Medulla oblongata (tissue), 1 donor: ENCODE measurements around the gene CDRT4.

Source experiments
- DNase-seq: peaks from one replicate; pipeline ENCODE4 v3.0.0-alpha.2; 2015; ENCODE audit errors: extremely low spot score

The CDRT4 gene

DNA sequence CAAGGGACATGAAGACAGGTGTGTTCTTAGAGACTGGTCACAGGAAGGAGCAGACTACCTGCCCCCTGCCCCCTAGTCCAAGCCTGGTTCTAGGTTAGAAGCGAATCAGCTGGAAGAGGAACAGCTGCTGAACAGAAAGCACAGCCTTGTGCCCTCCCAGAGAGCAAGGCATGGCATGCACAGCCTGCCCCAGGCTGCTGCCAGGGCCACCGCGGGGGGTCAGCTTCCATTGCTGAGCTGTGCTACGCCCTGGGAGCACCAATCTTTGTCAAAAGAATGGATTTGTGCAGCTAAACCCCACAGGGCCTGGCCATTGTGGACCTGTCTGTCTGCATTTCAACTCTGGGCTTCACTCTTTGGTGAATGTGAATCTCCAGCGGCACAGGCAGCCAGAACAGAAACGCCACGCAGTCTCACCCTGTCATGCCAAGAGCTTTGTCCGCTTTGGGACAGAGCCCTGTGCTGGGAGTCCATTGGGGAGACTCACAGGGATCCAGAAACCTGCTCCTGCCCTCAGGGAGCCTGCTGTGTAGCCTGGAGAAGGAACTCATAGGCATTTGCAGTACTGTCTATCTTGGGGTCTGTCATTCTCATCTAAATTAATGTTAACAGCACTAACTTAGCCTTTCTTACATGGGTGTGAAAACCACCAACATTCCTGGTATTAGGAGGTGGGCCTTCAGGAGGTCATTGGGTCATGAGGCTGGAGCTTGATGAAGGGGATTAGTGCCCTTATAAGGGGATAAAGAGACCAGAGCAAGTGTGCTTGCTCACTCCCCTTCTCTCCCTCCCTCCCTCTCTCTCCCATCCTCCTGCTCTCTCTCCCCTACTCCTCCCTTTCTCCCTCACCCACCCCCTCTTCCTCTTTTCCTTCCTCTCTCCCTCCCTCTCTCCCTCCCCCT is 25.6 kb upstream of the CDRT4 start:
- no peak for DNase-seq

DNA sequence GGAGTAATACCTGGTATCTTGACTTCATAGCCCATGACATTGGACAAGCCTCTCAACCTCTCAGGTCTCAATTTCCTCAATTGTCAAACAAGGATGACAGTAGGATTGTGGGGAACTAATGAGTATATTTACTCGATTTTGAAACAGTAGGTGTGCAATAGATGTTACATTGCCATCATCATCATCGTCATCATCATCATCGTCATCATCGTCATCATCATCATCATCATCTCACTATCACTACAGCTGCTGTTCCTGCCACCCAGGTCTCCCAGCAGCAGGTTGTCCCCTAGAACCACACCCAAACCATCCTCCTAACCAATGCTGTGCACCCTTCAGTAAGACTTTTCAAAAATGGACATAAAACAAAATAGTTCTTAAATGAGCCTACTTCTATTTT is 24.8 kb upstream of the CDRT4 start:
- no peak for DNase-seq

DNA sequence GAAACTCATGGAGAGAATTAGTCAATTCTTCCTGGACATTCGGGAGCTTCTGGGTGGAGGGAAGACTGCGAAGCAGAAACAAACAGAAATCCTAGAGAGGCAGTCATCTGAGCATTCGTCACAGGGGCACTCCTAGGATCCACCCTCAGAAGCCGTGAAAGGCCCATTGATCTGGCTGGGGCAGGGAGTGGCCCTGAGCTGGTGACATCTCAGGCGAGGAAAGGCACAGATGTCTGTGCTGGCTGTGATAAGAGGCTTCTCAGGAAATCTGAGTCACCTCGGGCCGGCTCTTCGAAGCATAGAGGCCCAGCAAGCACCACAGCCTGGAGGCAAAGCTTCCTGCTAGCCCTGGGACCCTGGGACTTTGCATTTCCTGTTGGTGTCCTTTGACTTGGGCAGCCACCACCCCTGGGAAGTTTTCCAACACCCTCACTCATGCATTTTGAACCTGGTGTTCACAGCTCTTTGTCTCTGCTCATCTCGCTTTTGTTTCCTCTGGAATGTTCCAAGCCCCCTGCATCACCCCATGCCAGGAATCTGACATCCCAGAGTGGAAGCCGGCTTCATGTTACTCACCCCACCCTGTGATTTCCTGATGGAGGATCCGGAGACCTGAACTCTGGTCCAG is 23.3 kb upstream of the CDRT4 start:
- peak; percentile 89 for DNase-seq

DNA sequence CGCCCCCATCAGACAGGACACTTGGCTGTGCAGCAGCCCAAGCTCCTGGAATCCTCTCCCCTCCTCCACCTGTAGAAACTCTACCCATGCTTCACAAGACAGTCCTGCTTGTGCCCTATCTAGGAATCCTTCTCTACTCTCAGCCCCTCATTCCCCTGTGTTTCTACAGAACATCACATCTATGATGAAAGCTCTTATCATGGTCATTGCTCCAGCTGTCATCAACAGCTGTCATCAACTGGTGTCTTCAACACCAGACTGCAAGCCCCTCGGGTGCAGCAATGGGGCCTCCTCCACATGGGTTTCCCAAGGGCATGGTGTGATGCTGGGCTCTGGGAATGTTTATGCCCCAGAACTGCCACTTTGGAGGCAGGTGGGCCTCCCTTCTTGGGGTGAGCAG is 21.1 kb upstream of the CDRT4 start:
- DNase-seq, result no peak

DNA sequence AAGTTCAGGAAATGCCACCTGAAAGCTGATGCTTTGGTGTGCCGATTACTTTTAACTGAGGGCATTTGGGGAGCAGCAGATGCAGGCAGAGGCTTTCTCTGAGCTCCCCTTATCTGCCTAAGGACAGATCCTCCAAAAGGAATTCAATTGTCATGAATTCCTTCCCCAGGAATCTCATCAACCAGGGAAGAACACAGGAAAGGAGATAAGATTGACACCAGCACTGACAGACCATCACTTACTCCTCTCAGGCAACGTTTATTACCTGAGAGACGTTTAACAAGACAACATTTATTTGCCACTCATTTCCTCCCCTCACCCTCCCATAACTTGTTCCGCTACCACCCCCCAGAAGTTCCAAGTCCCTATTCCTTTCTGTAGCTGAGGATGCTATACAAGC is 17.6 kb upstream of the CDRT4 start:
- no peak for DNase-seq

DNA sequence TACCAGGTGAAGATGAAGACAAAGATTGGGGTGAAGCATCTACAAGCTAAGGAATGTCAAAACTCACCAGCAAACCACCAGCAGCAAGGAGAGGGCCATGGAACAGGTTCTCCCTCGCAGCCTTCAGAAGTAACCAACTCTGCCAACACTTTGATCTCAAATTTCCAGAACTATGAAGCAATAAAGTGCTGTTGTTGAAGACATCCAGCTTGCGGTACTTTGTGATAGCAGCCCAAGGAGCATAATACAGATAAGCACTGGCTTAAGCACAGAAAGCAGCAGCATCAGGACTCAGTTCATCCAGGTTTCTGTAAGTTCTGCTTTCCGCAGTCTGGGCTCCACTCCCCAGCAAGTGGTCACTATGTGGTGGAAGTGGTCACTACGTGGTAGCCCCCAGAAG is 16.0 kb upstream of the CDRT4 start:
- DNase-seq, result no peak

DNA sequence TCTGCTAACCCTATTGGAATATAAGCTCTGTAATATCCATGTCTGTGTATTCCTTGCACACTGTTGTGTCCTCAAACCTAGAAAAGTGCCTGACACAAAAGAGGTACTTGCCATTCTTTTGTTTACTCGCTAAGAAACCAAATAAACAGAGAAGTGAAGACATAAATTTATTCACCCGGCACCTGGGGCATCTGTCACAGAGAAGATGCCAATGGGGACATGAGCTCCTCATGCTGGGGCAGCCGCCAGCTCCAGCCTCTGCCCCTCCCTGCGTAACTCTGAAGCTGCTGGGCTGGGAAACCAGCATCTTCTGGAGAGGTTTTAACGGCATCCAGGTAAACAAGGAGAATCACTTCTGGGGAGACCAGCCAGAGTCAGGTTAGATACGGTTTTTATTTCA is 15.1 kb upstream of the CDRT4 start:
- no peak for DNase-seq

DNA sequence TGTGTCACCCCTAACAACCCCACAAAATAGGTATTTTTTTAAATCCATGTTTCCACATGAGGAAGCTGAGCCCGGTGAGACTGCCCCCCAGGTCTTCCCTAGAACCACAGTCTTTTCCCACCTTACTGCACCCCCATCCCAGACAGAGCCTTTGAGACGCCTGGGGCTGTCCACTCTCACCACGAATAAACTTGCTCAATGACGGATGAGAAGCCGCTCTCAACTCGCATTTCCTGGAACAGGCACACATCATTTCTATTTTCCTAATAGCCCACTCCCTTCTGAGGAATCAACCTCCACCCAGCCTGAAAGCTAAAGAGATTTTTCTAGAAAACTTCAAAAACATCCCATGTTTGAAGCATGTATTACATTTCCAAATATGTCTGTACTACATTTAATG is 14.1 kb upstream of the CDRT4 start:
- no peak for DNase-seq

DNA sequence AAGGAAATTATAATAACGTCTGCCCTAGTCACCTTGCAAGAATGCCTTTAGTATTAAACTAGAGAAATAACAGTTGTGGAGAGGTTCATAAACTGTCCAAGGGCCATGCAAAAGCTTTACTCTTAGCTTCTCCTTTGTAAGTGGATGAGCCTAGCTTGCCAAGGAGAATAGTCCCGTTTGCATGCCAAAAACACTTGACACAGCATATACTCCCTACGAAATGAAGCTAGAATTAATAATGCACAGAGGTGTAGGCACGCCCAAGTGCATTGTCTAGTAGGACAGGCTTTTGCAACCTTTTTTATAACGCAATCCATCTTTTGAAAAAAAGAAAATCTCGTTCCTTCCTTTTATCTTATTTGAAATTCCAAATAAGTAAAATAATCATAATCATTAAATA is 12.8 kb upstream of the CDRT4 start:
- DNase-seq, result no peak

DNA sequence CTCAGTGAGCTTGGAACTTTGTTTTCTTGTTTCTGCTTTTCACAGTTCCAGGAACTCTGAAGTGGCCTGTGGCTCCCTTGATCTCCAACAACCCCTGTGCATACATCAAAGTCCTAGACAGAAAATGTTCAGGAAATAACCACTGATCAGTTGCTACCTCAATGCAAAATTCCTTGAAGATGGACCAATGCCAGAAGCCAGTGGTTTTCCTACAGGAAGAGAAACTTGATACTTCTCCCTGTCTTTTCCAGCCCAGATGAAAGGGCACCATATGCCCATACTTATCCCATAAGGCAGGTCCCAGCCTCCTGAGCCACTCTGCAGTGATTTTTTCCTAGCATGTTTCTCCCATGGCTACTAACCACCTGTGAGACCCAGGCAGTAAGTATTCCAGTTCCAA is 12.3 kb upstream of the CDRT4 start:
- no peak for DNase-seq

DNA sequence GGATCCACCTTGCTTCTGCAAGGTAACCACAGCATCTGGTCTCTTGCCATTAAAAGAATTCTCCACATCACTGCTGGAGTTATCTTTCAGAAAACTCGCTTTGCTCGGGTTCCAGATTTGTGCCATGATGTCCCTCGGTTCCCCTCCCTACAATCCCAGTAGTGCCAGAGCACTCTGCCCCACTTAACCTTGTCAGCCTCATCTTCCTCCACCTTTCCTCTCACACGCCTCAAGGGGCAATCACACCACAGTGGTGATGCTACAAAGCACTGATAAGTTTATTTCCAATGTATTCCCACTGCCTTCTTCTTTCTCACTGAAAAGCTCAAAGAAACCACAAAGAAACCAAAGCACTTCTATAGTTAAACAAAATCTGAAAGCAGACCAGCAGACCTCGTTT is 11.4 kb upstream of the CDRT4 start:
- no peak for DNase-seq

DNA sequence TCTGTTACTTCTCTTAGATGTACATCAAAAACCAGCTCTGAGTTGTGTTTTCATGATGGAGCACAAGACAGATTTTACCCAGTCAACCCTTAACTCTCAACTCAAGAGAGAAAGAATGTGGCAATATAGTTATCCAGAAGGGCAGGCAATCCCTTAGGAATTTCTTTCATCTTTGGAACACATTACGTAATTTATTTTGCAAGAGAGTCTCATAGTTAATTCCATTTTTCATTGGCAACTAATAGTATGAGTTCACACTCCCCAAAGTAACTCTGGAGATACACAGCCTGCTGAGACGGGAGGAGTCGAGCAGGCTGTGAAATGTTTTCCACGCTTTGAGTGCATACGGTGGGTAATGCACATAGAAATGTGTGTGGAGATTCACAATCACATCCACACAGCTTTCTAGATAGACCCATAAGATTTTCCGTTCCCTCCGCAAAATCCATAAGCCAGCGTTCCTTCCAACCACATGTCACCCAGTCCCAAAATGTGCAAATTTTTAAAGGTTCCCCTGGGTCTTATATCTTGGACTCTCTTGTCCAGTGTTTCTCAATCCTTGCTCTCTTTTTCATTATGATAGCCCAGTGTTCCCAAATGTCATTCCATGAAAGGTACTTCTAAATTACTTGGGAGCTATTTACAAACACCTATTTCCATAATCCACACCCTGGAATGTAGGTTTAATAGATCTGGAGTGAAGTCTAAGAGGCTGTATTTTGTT is 8.4 kb upstream of the CDRT4 start:
- no peak for DNase-seq

DNA sequence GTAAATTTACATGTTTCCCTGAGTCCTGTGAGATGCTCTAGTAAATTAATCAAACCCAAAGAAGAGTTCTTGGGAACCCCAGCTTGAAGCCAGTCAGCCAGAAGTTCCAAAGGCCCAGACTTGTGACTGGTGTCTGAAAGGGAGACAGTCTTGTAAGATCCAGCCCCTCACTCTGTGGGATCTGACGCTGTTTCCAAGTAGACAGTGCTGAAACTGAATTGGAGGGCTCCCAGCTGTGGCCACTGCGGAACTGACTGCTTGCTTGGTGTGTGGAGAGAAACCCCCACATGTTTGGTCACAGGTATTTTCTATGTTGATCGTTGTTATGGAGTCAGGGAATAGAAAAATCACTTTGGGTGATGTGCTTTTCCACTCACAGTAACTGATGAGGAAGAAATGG is 5.5 kb upstream of the CDRT4 start:
- no peak for DNase-seq

DNA sequence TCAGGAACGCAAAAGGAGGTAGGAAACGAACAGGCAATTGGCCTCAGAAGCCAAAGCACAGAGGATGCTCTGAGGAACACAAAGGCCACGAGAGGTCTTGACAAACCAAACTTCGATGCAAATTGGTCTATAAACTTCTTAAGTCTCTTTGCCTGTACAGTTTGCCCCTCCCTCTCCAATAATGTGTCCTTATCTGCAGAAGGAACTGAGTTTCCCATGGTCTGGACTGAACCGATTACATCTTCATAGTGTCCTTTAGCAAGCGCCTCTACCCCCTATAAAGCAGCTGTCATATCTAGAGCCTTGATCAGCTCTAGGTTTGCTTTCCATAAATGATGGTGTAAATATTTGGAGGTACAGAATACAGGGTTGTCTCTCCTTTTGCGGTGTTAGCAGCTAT is 3.1 kb upstream of the CDRT4 start:
- no peak for DNase-seq

DNA sequence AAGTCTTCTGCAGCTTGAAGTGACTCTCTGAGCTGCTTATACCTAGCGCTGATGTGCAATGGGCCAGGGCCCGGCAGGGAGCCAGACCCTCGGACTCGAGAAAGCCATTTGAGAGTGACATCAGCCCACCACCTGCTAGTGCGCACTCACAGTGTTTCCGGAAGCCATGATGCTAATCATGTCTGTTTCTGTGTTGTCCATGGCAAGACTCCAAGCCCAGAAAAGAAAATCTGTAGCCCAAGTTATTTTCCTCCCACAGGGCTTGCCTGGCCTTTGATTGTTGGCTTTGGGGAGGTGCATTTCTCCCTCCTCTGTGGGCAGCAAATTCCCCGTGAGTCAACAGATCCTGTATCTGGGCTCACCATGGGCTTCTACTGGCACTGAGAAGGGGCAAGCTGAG is 1.8 kb upstream of the CDRT4 start:
- DNase-seq, result no peak

DNA sequence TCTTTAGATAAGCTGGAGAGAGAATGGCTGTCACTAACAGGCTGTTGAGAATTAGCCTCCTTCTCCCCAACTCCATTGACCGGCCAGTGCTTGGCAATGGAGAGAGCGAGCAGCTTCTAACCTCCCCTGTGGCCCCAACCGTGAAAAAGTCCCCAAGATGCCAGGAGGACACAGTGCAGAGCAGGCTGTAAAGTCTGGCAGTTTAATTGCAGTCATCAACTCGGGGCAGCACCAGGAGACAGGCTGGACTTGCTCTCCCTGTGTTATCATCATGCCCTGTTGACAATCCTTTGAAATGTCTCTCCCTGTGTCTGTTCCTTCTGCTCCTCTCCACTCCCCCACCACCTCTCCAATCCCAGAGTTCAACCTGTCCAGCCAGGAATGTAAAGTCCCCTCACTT is 705 bp upstream of the CDRT4 start:
- DNase-seq, result no peak

DNA sequence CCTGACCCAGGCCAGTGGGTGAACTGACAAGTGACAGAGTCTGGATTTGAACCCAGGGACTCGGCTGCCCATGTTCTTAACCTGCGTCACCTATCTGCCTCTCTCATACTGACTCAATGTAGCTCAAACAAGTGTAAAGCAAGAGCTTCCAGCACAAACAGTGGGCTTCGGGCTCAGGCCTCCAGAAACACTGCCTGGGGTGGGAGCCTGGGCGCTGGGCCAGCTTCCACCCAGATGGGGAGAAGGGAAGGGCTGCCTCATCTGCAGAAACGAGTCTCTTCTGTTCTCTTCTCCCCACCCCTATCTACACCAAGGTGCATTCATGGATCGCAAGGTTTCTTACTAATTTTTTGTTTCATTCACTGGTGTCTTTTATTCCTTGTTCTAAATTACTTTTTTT is 1.3 kb downstream of the CDRT4 start:
- no peak for DNase-seq

DNA sequence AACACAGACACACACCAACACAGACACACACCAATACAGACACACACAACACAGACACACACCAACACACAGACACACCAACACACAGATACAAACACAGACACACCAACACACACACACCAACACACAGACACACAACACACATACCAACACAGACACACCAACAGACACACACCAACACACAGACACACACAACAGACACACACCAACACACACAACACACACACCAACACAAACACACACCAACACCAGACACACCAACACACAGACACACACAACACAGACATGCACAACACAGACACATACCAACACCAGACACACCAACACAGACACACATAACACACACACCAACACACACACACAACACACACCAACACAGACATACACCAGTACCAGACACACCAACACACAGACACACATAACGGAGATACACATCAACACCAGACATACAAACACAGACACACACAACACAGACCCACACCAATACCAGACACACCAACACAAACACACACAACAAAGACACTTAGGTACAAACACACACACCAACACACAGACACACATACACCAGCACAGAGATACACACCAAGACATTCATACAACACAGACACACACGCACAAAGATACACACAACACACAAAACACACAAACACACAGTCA is 2.2 kb downstream of the CDRT4 start:
- DNase-seq, result no peak

DNA sequence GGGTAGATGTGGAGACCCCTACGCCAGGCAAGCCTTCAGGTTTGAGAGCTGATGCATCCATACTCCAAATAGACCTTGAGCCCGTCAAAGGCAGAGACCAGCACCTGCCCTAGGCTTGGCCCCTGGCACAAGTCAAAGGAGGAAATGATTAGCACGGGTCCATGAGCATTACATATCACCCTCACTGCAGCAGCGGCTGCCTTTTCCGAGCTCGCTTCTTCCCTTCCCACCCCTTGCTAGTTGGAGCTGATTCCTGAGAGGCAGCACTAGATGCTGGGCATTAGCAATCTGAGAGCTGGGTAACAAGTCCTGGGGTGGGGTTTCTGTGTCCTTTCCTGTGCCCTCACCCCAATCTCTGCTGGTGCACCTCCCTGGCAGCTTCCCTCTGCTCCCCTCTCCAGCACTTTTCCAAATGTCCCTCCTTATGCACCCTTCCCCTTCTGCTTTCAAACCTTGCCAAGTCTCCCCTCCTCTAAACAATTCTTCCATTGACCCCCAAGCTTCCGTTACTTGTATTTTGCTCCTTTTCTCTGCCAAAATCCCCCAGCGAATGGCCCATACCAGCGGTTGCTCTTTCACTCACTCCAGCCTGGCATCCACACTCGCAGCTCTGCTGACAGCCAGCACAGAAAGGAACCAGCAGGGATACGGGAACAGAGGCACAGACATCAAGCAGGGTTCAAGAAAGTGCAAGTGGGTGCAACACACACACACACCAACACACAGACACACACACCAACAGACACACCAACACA is 3.0 kb downstream of the CDRT4 start:
- DNase-seq, result peak; percentile 36

DNA sequence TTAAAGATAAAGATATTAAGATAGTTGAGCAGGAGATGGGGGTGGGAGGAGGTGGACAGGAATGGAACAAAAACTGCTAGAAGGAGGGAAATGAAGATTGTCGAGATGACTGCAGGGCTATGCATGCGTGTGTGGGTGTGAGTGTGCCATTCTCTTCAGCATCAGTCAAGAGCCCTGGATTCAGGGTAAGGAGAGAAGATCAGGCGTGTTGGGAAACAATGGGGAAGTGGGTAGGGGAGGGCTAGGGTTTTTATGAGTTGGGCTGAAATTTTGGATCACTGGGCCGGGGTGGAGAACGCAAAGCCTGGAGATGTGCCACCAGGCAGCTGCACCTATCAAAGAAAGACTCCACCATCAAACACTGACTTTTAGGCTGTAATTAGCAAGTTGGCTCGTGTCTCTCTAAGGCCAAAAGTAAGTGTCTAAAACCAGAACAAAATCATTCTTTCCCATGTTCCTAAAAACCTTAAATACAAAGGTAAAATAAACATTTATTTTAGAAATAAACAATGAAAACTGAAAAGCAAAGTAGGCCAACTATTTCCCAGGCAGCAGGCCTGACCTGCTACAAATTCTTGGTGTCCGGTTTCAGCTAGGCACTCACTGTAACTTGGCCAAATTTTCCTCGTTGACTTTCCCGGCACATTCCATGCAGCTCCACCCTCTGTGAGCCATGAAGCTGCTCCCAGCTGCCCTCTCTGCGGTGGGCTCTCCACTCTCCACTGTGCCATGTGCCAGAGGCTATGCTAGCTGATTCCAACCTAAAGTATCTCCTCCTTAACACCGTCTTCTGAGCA is 4.2 kb downstream of the CDRT4 start:
- peak; percentile 63 for DNase-seq

DNA sequence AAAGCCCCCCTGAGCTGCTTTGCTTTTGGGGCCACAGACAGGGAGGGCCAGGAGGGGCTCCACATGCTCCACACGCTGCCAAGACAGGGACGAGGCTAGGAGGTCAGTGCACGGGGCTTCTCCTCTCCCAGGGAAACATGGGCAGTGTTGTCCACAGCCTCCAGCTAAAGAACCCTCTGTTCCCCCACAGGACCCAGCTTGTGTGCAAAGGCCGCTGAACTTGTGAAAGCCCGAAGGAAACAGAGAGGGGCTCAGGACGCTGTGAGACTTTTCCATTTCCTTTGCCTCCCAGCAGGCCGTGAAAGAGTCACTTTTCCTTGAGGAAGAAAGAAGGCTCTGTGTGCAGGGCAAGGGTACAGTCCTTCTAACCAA is 9.7 kb downstream of the CDRT4 start:
- peak; percentile 67 for DNase-seq
